NAMALWA (cell line): ENCODE measurements around the gene SGPP2.
"Not testable (repeated sequence)": the region's sequence is repeated elsewhere in the genome, so short reads cannot be mapped to it uniquely, and the experiment has no call there.

Experiments
- DNase-seq: peaks from one replicate; pipeline ENCODE4 v3.0.0-alpha.2; 2015; ENCODE audit warnings: low spot score

The SGPP2 gene

DNA sequence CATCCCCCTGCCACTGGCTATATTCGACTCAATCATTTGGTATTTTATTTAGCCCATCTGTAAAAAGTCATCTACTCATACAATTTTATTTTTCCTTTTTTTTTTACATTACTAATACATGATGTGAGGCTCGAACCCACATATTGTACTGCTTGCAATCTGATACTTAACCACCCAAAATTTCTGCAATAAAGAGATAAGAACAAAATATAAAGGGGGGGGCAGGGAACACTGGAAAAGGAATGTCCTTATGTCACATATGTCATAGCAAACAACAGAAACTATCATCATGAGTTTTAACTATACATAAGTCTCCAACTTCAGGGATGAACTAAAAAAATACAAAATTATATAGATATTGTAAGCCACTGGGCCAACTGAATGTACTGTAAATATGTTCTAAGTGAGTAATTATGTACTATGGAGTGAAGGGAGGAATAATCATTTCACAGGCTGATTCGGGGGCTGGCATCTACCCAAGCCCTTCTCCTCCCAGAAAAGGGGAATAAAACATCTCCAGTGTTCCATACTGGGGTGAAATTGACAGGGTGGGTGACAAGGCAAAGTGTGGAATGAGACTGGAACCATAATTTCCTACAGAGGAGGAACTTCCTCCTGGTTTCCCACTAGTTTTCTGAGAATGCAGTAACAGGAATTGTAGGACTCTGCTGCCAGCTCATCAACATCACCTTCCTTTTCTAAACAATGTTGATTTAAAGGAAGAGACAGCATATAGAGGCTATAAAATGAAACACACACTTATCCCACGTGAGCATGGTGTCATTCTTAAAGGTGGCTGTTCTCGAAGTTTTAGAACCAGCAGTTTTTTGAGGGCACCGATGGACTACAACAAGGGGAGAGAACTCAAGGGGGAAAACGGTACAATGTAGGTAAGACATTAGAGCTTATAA lies 152.1 kb downstream of the SGPP2 start:
- no peak for DNase-seq

DNA sequence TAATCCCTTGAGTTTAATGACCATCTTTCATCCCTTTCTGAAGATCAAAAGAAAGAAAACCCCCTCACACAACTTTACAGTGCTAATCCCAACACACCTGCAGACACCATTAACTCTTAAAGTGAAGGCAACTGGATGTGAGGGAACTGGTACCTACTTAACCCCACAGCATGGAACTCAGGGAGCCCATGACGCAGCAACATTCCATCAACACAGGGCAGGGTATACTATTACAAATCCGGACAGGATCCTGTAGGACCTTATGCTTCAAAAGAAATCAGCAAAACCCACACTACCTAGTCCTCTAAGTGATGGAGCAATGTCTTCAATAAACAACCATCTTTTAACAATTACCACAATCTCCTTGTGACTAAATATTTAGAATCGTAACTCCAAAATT lies 153.0 kb downstream of the SGPP2 start:
- DNase-seq = no peak

DNA sequence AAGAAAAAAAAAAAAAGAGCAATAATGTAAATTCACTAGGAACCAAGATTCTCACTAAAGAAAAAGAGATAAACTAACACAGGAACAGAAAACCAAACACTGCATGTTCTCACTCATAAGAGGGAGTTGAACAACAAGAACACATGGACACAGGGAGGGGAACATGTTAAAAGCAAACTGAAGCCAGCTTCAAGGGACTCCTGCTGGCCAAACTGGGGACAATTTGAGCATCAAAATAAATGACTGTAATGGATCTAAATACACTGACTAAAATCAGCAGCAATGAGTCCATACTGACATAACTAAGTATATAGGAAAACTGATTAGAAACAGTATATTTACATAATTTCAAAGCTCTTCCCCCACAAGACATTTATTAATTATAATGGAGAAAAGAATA lies 158.6 kb downstream of the SGPP2 start:
- DNase-seq = peak; percentile 31

DNA sequence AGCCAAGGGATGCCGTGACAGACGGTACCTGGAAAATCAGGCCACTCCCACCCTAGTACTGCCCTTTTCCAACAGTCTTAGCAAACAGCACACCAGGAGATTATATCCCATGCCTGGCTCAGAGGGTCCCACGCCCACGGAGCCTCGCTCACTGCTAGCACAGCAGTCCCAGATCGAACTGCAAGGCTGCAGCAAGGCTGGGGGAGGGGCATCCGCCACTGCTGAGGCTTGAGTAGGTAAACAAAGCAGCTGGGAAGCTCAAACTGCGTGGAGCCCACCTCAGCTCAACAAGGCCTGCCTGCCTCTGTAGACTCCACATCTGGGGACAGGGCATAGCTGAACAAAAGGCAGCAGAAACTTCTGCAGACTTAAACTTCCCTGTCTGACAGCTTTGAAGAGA lies 160.2 kb downstream of the SGPP2 start:
- not testable (repeated sequence) for DNase-seq

DNA sequence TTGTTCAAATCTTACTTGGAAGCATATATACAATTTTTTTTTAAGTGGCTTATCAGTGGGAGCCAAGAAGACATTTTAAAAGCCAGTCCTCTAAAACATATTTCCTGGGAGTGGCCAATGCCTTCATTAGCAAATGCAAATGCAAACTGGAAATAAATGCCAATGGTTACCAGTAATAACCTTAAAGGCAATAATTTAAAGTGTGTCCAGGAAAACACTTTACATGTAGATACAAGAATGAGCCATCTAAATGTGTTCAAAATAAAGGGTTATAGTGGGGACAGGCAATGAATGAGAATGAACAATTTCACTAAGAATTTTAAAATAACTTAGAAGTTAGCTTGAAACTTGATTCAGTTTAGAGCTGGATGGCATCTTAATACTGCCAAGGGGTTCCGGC lies 167.3 kb downstream of the SGPP2 start:
- no peak for DNase-seq

DNA sequence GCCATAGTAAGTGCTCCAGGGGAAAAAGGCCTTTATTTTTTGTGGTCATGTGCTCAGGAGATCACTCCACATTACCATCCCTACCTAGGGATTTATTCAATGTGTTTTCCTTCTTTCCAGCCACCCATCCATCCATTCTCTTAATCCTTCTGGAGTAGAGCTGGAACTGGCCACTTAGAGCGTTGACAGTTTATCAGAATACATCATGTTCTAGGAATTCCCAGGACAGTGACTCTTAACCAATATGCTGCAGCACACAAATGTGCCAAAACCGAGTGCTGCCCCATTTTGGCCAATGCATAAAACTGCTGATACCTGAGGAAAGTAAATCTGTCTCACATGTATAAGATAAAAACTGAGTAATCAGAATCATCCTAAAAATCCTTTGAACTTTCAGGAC lies 167.8 kb downstream of the SGPP2 start:
- no peak for DNase-seq

DNA sequence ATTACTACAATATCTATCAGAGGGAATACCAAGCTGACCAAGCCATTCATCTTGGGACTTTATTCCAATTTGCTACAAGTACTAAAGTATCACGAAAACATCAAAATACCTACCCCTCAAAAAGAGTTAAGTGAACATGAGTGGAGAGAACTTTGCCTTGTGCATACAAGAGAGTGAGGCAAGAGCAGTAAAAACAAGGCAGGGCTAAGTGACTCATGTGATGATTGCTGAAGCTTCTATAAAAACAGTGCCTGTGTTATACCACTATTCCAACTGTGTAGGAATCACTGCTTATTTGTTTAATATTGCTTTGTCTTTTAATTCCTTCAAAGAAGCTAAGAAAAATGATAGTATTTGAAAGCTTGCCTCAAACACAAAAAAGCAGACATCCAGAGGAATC lies 170.3 kb downstream of the SGPP2 start:
- DNase-seq = no peak

DNA sequence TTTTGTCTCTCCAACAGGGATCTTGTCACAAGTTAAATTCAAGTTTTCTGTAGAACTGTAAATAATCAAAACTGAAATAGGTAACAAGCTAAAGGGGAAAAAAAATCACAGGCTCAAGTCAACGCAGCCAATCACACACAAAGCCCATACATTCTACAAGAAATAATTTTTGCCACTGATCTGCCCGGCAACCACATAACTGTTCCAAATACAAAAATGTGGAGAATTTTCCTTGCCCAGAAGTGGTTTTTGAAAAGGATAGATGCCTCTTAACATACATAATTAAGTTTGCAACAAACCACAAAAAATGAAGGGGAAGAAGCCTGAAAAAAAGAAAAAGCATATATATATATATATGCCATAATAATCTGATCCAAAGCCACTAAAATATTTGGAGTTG lies 171.2 kb downstream of the SGPP2 start:
- DNase-seq = no peak

DNA sequence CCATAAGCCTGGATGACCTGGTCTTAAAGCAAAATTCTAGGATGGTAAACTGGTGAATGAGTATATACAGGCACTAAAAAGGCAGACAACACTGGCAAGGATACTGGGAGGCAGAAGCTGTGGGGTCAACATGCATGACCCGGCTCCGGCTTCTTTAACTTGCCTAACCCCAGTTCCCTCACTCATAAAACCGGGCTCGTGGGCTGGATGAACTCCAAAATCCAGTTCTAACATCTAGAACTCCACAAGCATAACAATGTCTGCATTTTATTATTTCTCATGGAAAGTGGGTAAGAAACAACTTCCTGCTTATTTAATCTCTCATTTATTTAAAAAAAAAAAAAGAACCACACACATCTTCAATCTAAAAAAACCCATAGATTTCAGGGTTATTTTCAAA lies 174.3 kb downstream of the SGPP2 start:
- no peak for DNase-seq

DNA sequence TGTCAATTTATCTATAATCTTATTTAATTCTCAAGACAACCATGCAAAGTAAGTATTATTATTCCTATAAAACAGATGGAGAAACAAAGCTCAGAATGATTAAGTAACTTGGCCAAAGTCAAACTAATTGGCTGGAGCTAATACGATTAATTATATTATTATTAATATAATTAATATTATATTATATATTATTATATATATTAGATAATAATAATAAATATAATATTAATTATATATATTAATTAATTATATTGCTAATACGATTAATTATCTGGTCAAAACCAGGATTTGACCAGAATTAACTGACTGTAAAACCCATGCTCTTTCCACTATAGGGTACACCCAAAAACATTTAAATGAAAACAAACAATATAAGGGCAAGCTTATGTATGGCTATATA lies 179.2 kb downstream of the SGPP2 start:
- no peak for DNase-seq

DNA sequence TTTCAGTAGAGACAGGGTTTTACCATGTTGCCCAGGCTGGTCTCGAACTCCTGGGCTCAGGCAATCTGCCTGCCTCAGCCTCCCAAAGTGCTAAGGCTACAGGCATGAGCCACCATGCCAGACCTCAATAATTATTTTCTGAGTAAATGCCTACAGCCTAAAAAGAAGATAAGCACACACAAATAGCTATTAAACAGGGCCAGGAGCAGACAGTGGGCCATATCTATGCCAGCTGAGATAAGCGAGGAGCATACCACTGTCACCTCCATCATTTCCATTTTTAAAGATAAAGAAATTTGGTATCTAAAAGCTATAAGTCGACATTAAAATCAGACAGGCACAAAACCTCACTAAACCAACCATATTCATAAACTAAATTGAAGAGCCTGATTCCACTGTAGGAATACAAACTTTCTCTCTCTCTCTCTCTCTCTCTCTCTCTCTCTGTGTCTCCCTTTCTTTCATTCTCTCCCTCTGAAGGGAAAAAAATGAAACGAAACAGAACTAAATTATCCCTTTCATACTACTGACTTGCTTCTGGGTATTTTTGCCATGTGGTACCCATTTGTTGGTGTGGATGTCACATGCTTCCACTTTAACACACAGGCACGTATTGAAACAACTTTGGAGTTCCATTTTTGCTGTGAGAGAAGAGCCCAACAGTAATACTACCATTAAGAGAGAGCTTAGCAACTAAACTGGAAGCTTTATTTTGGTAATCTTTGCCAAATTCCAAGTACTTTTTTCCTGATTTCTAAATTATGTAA lies 180.6 kb downstream of the SGPP2 start:
- DNase-seq = no peak

DNA sequence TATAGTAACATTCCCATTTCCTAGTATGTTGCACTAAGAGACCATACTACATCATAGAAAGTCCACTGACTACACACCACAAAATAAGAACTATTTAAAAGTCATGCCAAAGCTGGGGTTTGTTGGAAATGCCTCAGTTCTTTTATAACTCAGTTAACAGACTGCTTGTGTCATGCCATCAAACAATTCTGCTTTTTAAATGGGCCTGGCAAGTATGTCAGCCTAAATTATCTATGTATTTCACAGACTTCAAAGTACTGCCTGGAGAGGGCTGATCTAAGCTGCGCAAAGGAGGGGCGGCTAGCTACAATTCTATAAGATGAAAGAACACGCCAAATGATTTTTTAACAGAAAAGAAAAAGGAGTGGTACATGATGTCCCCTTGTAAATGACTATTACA lies 182.0 kb downstream of the SGPP2 start:
- DNase-seq = no peak

DNA sequence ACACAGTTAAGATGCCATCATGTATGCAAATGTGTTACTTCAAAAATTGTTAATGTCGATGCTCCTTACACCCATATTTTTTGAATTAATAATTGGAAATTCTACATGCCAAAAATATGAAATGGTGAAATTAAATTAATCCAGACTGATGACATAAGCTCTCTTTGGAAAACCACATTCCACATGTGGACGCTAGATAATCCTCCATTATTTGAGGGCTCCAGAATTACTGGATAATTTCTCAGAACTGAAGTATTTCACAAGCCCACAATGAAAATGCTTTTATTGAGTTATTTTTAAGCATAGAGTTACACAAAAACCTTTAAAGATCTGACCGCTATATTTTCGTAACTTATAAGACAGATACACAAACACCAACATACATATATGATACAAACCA lies 183.7 kb downstream of the SGPP2 start:
- DNase-seq = no peak

DNA sequence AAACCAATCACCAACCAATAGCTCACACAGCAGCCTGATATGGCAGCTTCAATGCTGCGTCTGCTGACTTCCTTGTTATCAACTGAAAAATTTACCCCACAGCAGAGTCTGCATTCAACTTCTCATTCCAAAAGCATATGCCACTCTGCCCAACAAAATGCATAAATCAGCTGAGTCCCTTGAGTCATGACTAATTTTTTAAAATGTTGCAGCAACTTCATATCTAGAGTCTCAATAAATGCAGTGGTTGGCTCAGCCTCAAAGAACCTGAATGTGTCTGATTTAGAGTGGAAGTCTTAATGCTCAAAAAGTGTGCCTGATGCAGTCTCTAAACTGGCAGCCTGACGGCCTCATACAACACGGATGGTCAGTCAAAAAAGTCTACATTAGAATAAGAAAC lies 185.0 kb downstream of the SGPP2 start:
- DNase-seq = no peak
